Tongue (tissue), 2 donors: ENCODE results near the gene PRR35. TPM values are rescaled to one million over a fixed set of nuclear protein-coding genes. Genes with fewer than 3 reads are reported as not detected.
A peak's percentile ranks its signal among the peaks of the same experiment; 100 is the strongest.

Experiments used
- DNase-seq: peaks from one replicate; pipeline ENCODE4 v3.0.0-alpha.2; 2015
- total RNA-seq: library from RNA; depleted of rRNA; stranded (reverse); fragments of >200 nt; gene quantifications from one replicate; pipeline ENCODE4 v1.2.3, GENCODE V29; 2014

Gene PRR35
- total RNA-seq, 1 donor from 2014 or later = not detected

DNA sequence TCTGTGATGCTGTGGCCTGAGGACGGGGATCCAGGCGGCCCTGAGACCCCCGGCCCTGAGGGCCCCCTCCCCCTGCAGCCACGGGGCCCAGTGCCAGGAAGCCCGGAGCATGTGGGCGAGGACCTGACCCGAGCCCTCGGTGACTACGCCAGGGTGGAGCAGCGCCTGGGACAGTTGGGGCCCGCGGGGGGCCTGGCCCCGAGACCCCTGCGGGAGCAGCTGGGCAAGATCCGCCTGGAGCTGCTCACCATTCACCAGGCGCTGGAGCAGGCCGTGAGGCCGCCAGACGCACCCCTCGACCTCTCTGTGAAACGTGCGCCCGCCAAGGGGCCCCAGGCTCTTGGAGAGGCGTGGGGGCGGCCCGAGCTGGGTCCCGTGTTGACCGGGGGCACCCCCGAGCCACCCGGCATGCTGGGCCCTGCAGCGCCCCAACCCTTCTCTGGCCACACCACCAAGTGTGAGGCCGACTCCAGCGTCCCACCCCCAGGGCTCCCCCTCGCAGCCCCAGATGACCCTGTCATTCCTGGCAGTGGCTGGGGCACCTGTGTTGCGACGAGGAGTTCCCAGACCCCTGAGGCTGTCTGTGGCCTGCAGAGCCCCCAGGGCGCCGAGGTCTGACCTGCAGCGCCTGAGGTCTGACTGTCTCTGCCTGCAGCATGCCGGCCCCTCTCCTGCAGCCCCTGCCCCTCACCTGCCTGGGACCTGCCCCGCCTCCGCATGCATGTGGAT, 4.7 kb downstream of the PRR35 start:
- DNase-seq = no peak

GRCh38 chr16:565419-566330, 5.5 kb downstream of the PRR35 start:
- DNase-seq = no peak

DNA sequence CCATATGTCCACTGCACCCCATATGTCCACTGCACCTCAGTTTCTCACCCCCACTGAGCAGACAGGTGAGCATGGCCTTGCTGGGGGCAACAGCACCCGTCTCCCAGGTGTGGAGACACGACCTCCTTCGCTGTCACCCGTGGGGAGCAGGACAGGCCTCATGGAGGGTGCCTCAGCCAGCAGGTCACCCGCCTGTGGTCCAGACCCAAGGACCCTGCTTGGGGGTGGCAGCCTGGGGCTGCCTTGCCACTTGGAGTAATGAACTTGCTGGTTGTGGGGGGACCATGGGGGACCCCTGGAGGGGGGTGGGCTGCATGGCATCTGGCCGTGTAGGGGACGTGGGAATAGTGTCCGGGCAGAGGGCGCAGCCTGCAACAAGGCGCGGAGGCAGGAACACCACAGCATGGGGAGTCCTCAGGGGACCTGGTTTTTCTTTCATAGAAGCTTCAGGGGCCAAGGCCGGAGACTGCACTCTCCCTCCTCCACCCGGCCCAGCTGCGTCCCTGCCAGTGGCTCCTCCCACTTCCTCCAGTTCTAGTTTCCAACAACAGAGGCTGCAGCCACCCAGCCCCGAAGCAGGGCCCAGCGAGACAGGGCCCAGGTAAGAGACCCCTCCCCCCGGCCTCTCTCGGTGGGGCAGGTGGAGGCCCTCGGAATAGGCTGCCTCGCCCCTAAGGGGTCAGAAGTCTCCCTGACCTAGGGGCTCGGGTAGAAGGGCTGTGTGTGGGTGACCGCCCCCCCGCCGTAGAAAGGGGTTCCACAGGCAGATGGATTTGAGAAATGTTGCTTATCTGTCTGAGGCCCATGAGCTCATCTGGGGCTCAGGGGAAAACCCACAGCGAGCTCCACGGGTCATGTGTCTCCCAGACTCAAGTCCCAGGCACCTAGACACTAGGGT, 6.5 kb downstream of the PRR35 start, which contains the start of gene NHLRC4:
Gene NHLRC4, plus strand, starts transcription at position 531 of the 898 bp plus-strand sequence. CDS start 1,043 bp downstream, outside the sequence.
- peak; percentile 81 for DNase-seq

GRCh38 chr16:567373-568256, 7.4 kb downstream of the PRR35 start:
- no peak for DNase-seq

DNA sequence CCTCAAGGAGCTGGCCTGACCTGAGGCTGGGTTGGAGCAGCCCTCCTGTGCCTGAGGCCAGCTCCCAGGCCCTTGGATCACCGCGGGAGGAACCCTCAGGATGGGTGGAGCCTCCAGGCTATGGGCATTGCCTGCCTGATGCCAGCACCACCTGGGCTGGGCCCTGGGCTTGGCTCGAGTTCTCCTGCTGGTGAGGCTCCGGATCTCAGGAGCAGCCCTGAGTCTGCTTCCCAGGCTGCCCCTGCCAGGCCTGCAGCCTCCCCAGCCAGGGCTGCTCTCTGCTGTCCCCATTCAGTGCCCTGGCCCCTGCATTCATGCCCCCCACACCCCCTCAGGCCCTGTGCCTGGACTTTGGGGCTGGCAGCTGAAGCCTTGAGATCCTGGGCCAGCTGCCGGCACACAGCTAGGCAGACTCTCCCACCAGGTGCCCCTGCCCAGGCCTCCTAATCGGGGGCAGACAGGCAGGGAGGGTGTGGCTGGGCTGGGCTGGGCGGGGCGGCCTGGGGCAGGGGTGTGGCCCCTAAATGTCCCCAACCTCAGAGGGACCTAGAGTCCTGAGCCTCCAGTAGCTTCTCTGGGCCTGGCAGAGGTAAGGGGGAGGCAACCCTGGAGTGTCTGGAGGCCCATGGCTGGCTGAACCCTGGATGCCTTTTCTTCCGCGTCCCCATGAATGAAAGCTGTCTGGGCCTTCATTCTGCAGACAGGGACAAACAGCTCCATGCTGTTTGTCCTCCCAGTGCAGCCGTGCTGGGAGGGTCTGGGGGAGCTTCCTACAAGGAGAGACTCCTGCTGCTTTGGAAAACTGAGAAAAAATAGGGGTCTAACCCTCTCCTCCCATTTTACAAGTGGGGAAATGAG, 8.4 kb downstream of the PRR35 start:
- DNase-seq = no peak

- DNase-seq = peak; percentile 75
Observed at GRCh38 chr16:569445-570254, 9.5 kb downstream of the PRR35 start, which contains the start of gene PIGQ. Gene PIGQ (plus strand): TSS chr16:569968. CDS start chr16:574075, 4,107 bp downstream.

GRCh38 chr16:572865-573650, 12.9 kb downstream of the PRR35 start:
- no peak for DNase-seq

- DNase-seq = no peak
Observed at GRCh38 chr16:574021-574760, 14.0 kb downstream of the PRR35 start.

GRCh38 chr16:575354-576196, 15.4 kb downstream of the PRR35 start:
- no peak for DNase-seq

DNA sequence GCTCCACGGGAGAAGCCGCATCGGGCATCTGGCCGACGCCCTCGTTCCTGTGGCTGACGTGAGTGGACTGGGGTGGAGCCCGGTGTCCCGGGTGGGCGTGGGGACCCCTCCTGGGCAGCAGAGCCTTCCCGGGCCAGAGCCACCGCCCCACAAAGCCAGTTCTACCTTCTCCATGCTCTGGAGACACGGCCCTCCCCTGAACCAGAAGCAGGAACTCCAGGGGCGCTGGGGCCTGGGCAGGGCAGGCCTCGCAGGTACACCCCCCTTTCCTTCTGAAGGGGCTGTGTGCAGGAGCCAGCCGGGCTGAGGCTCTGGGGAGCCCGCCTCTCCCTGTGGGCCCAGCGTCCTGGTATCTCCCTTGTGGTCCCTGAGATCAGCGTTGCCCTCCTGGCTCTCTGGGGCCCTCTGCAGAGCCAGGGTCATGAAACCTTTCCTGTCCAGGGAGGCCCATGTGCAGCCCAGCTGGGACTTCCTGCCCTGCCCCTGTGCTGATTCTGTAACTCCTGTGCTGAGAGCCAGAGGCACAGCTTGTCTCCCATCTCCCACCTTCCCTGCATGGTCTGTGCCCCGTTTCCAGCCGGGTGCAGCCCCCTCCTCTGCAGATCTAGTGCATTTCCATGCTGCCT, 16.1 kb downstream of the PRR35 start:
- DNase-seq = no peak

GRCh38 chr16:576823-577201, 16.6 kb downstream of the PRR35 start:
- no peak for DNase-seq

- DNase-seq = no peak
Observed at GRCh38 chr16:577796-578195, 17.6 kb downstream of the PRR35 start.

- no peak for DNase-seq
Observed at GRCh38 chr16:578232-578869, 18.2 kb downstream of the PRR35 start.

DNA sequence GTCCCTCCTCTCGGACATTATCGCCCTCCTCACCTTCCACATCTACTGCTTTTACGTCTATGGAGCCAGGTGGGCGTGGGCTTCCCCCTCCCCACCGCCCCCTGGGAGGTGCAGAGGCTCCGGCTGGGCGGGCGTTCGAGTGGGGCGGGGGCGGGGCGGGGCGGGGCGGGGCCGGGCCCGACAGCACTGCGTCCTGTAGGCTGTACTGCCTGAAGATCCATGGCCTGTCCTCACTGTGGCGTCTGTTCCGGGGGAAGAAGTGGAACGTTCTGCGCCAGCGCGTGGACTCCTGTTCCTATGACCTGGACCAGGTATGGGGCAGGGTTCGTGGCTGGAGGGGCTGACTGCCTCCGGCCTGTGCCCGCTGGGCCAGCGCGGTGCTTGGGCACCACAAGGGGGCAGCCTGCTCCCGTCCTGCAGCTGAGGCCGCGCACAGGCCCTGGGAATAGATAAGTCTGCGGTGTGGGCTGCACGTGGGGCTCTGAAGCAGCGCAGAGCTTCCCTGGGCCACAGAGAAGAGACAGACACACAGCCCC, 18.7 kb downstream of the PRR35 start:
- DNase-seq = peak; percentile 71
